ENCODE measurements around the gene SPDYC. TPM values are rescaled to one million over a fixed set of nuclear protein-coding genes. Genes with fewer than 3 reads are reported as not detected.

SPDYC gene
- total and polyA plus RNA-seq, 9 of the 15 experiments (the other 6 are each of a cell fraction or from before 2014, with no cell fraction given) = 4.4 to 18.8 (median 9.2) TPM

- TF ChIP-seq TFAP4 (CRISPR knock-in tag; IDR thresholded peaks at IDR 0.05; ENCODE audit: borderline replicate concordance) (no peak; the same call in none of the 2 replicates), SFPQ (IDR thresholded peaks at IDR 0.05; ENCODE audit: low read depth, low read length) (no peak), RB1 (IDR thresholded peaks at IDR 0.05; ENCODE audit: low read depth) (peak; percentile 37; the same call in 1 of the 2 replicates), CHD7 (IDR thresholded peaks at IDR 0.05; ENCODE audit: low read depth, low read length) (no peak), ZBTB1 (CRISPR knock-in tag; IDR thresholded peaks at IDR 0.05; ENCODE audit: borderline replicate concordance, low read depth) (no peak), CCNT2 (IDR thresholded peaks at IDR 0.05; ENCODE audit: borderline replicate concordance, extremely low read depth, insufficient read length, low read depth, low read length) (no peak), TAF7 (tag; IDR thresholded peaks at IDR 0.05) (no peak), CBX5 (IDR thresholded peaks at IDR 0.05; ENCODE audit: borderline replicate concordance, low read depth) (no peak), KLF6 (CRISPR knock-in tag; IDR thresholded peaks at IDR 0.05; ENCODE audit: borderline replicate concordance) (no peak), TBL1XR1 (IDR thresholded peaks at IDR 0.05; ENCODE audit: low read length in 2 of 2) (peak in 1 of 2 experiments; percentile 25; a peak in 1 of 4 replicates)
Observed at GRCh38 chr11:65181569-65182257, 11.7 kb downstream of the SPDYC start, which contains the start of gene CAPN1 (continued).
